ENCODE data around the gene PM20D2.

Gene PM20D2

GRCh38 chr6:89205819-89206218 lies 60.0 kb downstream of the PM20D2 start:
- DNase-seq, result no peak

- DNase-seq, result no peak
These were observed 62.7 kb downstream of the PM20D2 start for GRCh38 chr6:89208551-89208950.

DNA sequence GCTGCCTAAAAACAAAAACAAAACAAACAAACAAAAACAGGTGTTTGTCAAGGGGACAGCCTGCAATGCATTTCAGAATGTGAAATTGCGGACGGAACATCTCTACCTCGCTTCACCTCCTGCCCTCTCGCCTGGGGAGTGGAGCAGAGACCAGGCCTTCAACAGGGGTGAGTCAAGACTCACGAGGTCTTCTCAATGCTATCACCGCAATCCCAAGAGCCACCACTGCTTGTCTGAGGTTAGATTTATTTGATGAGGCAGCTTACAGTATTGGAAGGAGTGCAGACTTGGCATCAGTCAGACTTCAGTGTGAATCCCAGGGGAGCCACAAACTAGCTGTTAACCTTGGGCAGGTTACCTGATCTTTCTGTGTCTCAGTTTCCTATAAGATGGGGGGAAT lies 63.6 kb downstream of the PM20D2 start:
- no peak for DNase-seq

GRCh38 chr6:89212472-89212871 lies 66.6 kb downstream of the PM20D2 start:
- no peak for DNase-seq

GRCh38 chr6:89214197-89214596 lies 68.3 kb downstream of the PM20D2 start:
- DNase-seq, result no peak

Data from hematopoietic multipotent progenitor cell treated with erythropoietin and hydrocortisone succinate and interleukin-3 and kit ligand, for 8 days (in vitro differentiated cells).